HepG2 (cell line): ENCODE data around the gene TMEM130. TPM values are rescaled to one million over a fixed set of nuclear protein-coding genes. Genes with fewer than 3 reads are reported as not detected.

Source experiments
- ASH2L ChIP-seq: fragments of 300-600, 200-600 bp; sonication (generic); IDR thresholded peaks from 2 replicates; pipeline ENCODE4 v1.7.0; 2017; ENCODE audit warnings: low read depth, mild to moderate bottlenecking, moderate library complexity, mixed read lengths, low read length; ENCODE audit not compliant: insufficient read length
- BHLHE40 ChIP-seq: IDR thresholded peaks from 2 replicates; pipeline ENCODE4 v1.6.1; 2011; ENCODE audit warnings: low read length, improper control_type of control experiment
- CBFB ChIP-seq: sonication (generic); formaldehyde crosslinking; IDR thresholded peaks from 2 replicates; pipeline ENCODE4 v1.4.0; 2020; ENCODE audit warnings: missing genetic modification reagents
- CEBPB ChIP-seq: IDR thresholded peaks from 2 replicates; pipeline ENCODE4 v1.6.1; 2011; ENCODE audit warnings: low read depth, low read length, improper control_type of control experiment, borderline replicate concordance
- CREM ChIP-seq, 2 experiments: sonication (generic) in 1 of 2; formaldehyde crosslinking in 1 of 2; IDR thresholded peaks; 2 replicates each; pipeline versions ENCODE4 v1.4.0 to v1.6.1; 2016 to 2020; ENCODE audit warnings: antibody characterized with exemption in 1 of 2, mild to moderate bottlenecking in 1 of 2, missing genetic modification reagents in 1 of 2
- GABPB1 ChIP-seq: IDR thresholded peaks from 2 replicates; pipeline ENCODE4 v1.6.1; 2016; ENCODE audit warnings: mild to moderate bottlenecking, missing genetic modification reagents, moderate library complexity, missing compliant biosample characterization
- HHEX ChIP-seq: IDR thresholded peaks from 2 replicates; pipeline ENCODE4 v1.6.1; 2016; ENCODE audit warnings: control low read depth
- JARID2 ChIP-seq: sonication (generic); formaldehyde crosslinking; IDR thresholded peaks from 2 replicates; pipeline ENCODE4 v1.8.1; 2023; ENCODE audit warnings: missing genetic modification reagents, inconsistent platforms; ENCODE audit not compliant: insufficient replicate concordance
- KAT8 ChIP-seq: IDR thresholded peaks from 2 replicates; pipeline ENCODE4 v1.6.1; 2016; ENCODE audit warnings: missing genetic modification reagents, missing compliant biosample characterization
- MAFF ChIP-seq: IDR thresholded peaks from 2 replicates; pipeline ENCODE4 v1.6.1; 2011; ENCODE audit warnings: low read depth, low read length, improper control_type of control experiment
- NFE2 ChIP-seq: sonication (generic); formaldehyde crosslinking; IDR thresholded peaks from 2 replicates; pipeline ENCODE4 v1.4.0; 2020; ENCODE audit warnings: missing genetic modification reagents
- NR2F1 ChIP-seq, 2 experiments: fragments of 450-650 bp in 1 of 2; formaldehyde crosslinking in 1 of 2; IDR thresholded peaks; 2 replicates each; pipeline versions ENCODE4 v1.5.0 to v1.6.1; 2016 to 2020; ENCODE audit warnings: mild to moderate bottlenecking in 1 of 2, missing compliant biosample characterization in 1 of 2, missing genetic modification reagents in 1 of 2, moderate library complexity in 1 of 2
- PCBP1 ChIP-seq: fragments of 200-400 bp; formaldehyde crosslinking; IDR thresholded peaks from 2 replicates; pipeline ENCODE4 v1.6.1; 2017; ENCODE audit warnings: mild to moderate bottlenecking, low read depth, low read length, borderline replicate concordance
- PHF8 ChIP-seq: sonication (generic); formaldehyde crosslinking; IDR thresholded peaks from 2 replicates; pipeline ENCODE4 v1.5.0; 2020; ENCODE audit warnings: missing genetic modification reagents
- PITX1 ChIP-seq: sonication (generic); formaldehyde crosslinking; IDR thresholded peaks from 2 replicates; pipeline ENCODE4 v1.5.1; 2020; ENCODE audit warnings: mild to moderate bottlenecking, missing genetic modification reagents
- RNF2 ChIP-seq: fragments of 450-650 bp; conservative IDR thresholded peaks from 2 replicates; pipeline ENCODE4 v1.6.1; 2016; ENCODE audit warnings: low read depth
- RORA ChIP-seq: sonication (generic); formaldehyde crosslinking; IDR thresholded peaks from 2 replicates; pipeline ENCODE4 v1.5.0; 2020; ENCODE audit warnings: mild to moderate bottlenecking, missing genetic modification reagents, moderate library complexity
- SMC3 ChIP-seq: IDR thresholded peaks from 2 replicates; pipeline ENCODE4 v1.6.1; 2011; ENCODE audit warnings: low read length, improper control_type of control experiment
- SOX6 ChIP-seq, 2 experiments: fragments of 450-650 bp in 1 of 2; sonication (generic) in 1 of 2; formaldehyde crosslinking in 1 of 2; IDR thresholded peaks; 2 replicates each; pipeline versions ENCODE4 v1.4.0 to v1.6.1; 2017 to 2020; ENCODE audit warnings: antibody characterized with exemption in 1 of 2, mild to moderate bottlenecking in 1 of 2, missing genetic modification reagents in 1 of 2
- SP1 ChIP-seq, 2 experiments: fragments of 450-650 bp in 1 of 2; sonication (generic) in 1 of 2; formaldehyde crosslinking in 1 of 2; IDR thresholded peaks; 2 replicates each; pipeline versions ENCODE4 v1.4.0 to v1.6.1; 2016 to 2020; ENCODE audit warnings: missing genetic modification reagents in 1 of 2
- TEAD2 ChIP-seq: sonication (generic); formaldehyde crosslinking; IDR thresholded peaks from 2 replicates; pipeline ENCODE4 v1.9.0; 2021; ENCODE audit warnings: missing genetic modification reagents
- ZKSCAN5 ChIP-seq: sonication (generic); formaldehyde crosslinking; IDR thresholded peaks from 2 replicates; pipeline ENCODE4 v1.5.1; 2020; ENCODE audit warnings: mild to moderate bottlenecking, missing genetic modification reagents
- ZMAT3 ChIP-seq: sonication (generic); formaldehyde crosslinking; conservative IDR thresholded peaks from 2 replicates; pipeline ENCODE4 v1.7.0; 2021; ENCODE audit warnings: missing genetic modification reagents
- ZNF33B ChIP-seq: sonication (generic); formaldehyde crosslinking; IDR thresholded peaks from 2 replicates; pipeline ENCODE4 v1.5.1; 2020; ENCODE audit warnings: mild to moderate bottlenecking, missing genetic modification reagents
- ZNF430 ChIP-seq: sonication (generic); formaldehyde crosslinking; IDR thresholded peaks from 2 replicates; pipeline ENCODE4 v1.9.0; 2021; ENCODE audit warnings: mild to moderate bottlenecking, missing genetic modification reagents
- ZNF546 ChIP-seq: sonication (generic); formaldehyde crosslinking; conservative IDR thresholded peaks from 2 replicates; pipeline ENCODE4 v1.8.1; 2023; ENCODE audit warnings: mild to moderate bottlenecking, missing genetic modification reagents
- ZNF709 ChIP-seq: sonication (generic); formaldehyde crosslinking; IDR thresholded peaks from 2 replicates; pipeline ENCODE4 v1.5.0; 2020; ENCODE audit warnings: mild to moderate bottlenecking, missing genetic modification reagents
- ZNF792 ChIP-seq: IDR thresholded peaks from 2 replicates; pipeline ENCODE4 v1.6.1; 2016
- ZNF839 ChIP-seq: sonication (generic); formaldehyde crosslinking; IDR thresholded peaks from 2 replicates; pipeline ENCODE4 v1.4.0; 2020; ENCODE audit warnings: missing genetic modification reagents, mild to moderate bottlenecking, borderline replicate concordance
- polyA plus RNA-seq, 8 experiments: library from polyadenylated mRNA; depleted of rRNA in 3 of 8; stranded (reverse) in 7 of 8; unstranded in 1 of 8; fragments of >200 nt; fragmentation: Illumina TruSeq in 4 of 8; extraction: Trizol in 4 of 8; gene quantifications; 2 replicates each; pipeline versions ENCODE4 v1.2.1 to v1.2.3, GENCODE V29; 2011 to 2016; ENCODE audit warnings: low read depth in 4 of 8, missing spikeins in 1 of 8, mixed read lengths in 1 of 8; ENCODE audit not compliant: insufficient read depth in 1 of 8
- total RNA-seq, 5 experiments: library from RNA; depleted of rRNA; stranded (reverse); fragments of >200 nt; fragmentation: Illumina TruSeq; extraction: Trizol; gene quantifications; 2 replicates each; pipeline ENCODE4 v1.2.3, GENCODE V29; 2016; ENCODE audit warnings: low read depth in 1 of 5
- TF ChIP-seq, protein P1 (sequence below): sonication (generic); formaldehyde crosslinking; IDR thresholded peaks from 2 replicates; pipeline ENCODE4 v1.8.0; 2022; ENCODE audit warnings: mild to moderate bottlenecking, missing genetic modification reagents, moderate library complexity
- TF ChIP-seq, protein P2 (sequence below): sonication (generic); formaldehyde crosslinking; IDR thresholded peaks from 2 replicates; pipeline ENCODE4 v1.9.0; 2022; ENCODE audit warnings: low read depth, missing genetic modification reagents

TMEM130 gene
- total and polyA plus RNA-seq, 2 of the 13 experiments (the other 11 are each of a cell fraction or from before 2014, with no cell fraction given), result not detected

DNA sequence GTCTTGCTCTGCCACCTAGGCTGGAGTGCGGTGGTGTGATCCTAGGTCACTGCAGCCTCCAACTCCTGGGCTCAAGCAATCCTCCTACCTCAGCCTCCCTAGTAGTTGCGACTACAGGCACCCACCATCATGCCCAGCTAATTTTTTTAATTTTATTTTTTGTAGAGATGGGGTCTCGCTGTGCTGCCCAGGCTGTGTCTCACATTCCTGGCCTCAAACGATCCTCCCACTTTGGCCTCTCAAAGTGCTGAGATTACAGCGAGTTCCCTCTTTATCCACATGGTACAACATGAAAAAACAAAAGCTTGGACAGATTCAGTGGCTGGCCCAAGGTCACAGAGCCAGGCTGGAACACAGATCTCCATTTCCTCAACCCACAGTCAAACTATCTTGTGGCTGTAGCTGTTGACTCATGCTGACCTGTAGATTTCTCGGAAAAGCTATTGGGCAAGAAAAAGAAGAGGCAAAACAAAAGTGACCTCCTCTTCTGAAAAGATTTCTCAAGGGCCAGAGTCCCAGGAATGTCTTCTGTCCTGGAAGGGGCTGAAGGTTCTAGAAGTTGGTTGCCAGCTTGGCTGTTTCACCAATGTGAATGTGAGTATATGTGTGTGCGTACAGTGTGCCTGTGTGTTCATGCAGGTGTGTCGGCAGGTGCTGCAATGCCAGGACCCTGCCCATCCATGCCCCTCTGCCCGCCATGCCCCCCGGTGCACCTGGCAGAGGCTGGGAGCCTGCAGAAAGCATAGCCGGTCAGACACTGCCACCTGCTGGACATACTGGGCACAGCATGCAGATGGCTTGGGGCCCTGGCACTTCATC lies 28.4 kb downstream of the TMEM130 start (continued):
- TF ChIP-seq PITX1, result no peak
- TF ChIP-seq NR2F1 (CRISPR knock-in tag; IDR thresholded peaks at IDR 0.05), result no peak; a peak in 1 of 4 replicates
- no peak for TF ChIP-seq MAFF
- TF ChIP-seq GABPB1 (CRISPR knock-in tag), result peak; percentile 20; the same call in 1 of the 2 replicates
- no peak for TF ChIP-seq ZNF839 (CRISPR knock-in tag)
- TF ChIP-seq ZNF546 (CRISPR knock-in tag), result no peak
- no peak for TF ChIP-seq RNF2
- TF ChIP-seq BHLHE40, result no peak
- TF ChIP-seq, protein P1, sequence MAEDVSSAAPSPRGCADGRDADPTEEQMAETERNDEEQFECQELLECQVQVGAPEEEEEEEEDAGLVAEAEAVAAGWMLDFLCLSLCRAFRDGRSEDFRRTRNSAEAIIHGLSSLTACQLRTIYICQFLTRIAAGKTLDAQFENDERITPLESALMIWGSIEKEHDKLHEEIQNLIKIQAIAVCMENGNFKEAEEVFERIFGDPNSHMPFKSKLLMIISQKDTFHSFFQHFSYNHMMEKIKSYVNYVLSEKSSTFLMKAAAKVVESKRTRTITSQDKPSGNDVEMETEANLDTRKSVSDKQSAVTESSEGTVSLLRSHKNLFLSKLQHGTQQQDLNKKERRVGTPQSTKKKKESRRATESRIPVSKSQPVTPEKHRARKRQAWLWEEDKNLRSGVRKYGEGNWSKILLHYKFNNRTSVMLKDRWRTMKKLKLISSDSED (CRISPR knock-in tag), result no peak
- TF ChIP-seq PCBP1, result no peak
- no peak for TF ChIP-seq PHF8
- no peak for TF ChIP-seq SP1 (IDR thresholded peaks at IDR 0.05)
- TF ChIP-seq SP1 (CRISPR knock-in tag; IDR thresholded peaks at IDR 0.05), result no peak
- no peak for TF ChIP-seq SOX6 (IDR thresholded peaks at IDR 0.05)
- TF ChIP-seq SOX6 (CRISPR knock-in tag; IDR thresholded peaks at IDR 0.05), result no peak
- no peak for TF ChIP-seq ZNF709 (CRISPR knock-in tag)
- no peak for TF ChIP-seq JARID2 (CRISPR knock-in tag)
- TF ChIP-seq ASH2L, result no peak
- no peak for TF ChIP-seq HHEX
- no peak for TF ChIP-seq ZKSCAN5
- no peak for TF ChIP-seq RORA
- TF ChIP-seq SMC3, result peak; percentile 73
- no peak for TF ChIP-seq NFE2 (CRISPR knock-in tag)
- no peak for TF ChIP-seq ZNF792 (CRISPR knock-in tag)
- TF ChIP-seq KAT8 (CRISPR knock-in tag), result no peak
- no peak for TF ChIP-seq CEBPB
- TF ChIP-seq ZNF430, result no peak
- no peak for TF ChIP-seq CBFB (CRISPR knock-in tag)
- no peak for TF ChIP-seq ZNF33B (CRISPR knock-in tag)
- TF ChIP-seq TEAD2 (CRISPR knock-in tag), result no peak
- TF ChIP-seq, protein P2, sequence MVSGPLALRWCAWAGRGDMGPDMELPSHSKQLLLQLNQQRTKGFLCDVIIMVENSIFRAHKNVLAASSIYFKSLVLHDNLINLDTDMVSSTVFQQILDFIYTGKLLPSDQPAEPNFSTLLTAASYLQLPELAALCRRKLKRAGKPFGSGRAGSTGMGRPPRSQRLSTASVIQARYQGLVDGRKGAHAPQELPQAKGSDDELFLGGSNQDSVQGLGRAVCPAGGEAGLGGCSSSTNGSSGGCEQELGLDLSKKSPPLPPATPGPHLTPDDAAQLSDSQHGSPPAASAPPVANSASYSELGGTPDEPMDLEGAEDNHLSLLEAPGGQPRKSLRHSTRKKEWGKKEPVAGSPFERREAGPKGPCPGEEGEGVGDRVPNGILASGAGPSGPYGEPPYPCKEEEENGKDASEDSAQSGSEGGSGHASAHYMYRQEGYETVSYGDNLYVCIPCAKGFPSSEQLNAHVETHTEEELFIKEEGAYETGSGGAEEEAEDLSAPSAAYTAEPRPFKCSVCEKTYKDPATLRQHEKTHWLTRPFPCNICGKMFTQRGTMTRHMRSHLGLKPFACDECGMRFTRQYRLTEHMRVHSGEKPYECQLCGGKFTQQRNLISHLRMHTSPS (CRISPR knock-in tag), result peak; percentile 64
- TF ChIP-seq CREM (IDR thresholded peaks at IDR 0.05), result no peak
- TF ChIP-seq CREM (CRISPR knock-in tag; IDR thresholded peaks at IDR 0.05), result no peak
- no peak for TF ChIP-seq ZMAT3
